ENCODE data around the gene TRERF1. TPM values are rescaled to one million over a fixed set of nuclear protein-coding genes. Genes with fewer than 3 reads are reported as not detected.

The TRERF1 gene
- total RNA-seq, 4 donors from 2014 or later, result 2.5 to 8.0 (median 3.4) TPM

GRCh38 chr6:42429042-42429585 is 22.6 kb downstream of the TRERF1 start:
- in situ Hi-C loops (cut with MboI; ENCODE audit: low pct_ligation_motif_present in 1 of 4, low pct_unique_long_range_greater_than_20kb in 1 of 4, low sequenced_read_pairs in 3 of 4) (no loop called here), intact Hi-C loops (cut with DNase I; ENCODE audit: low total_unique reads) (no loop called here)
- 78 to 92% methylated on average over 2 to 8 of the region's 8 CpGs for WGBS, 2 donors (ENCODE audit: low coverage in 1 of 2)
- TF ChIP-seq POLR2A (IDR thresholded peaks at IDR 0.05) (no peak), POLR2AphosphoS5 (IDR thresholded peaks at IDR 0.05) (no peak), CTCF (IDR thresholded peaks at IDR 0.05) (no peak), EP300 (IDR thresholded peaks at IDR 0.05; ENCODE audit: low read depth) (no peak)
- no peak for DNase-seq
- H3K9me3 ChIP-seq, result peaks cover 8 to 11% of the 10 kb centered on the region in 2 donors
- peak overlapping the region in 3 of 4 donors; percentile 5 to 27 (median 13) for H3K27ac ChIP-seq
- no peaks in the 10 kb centered on the region for H3K27me3 ChIP-seq
- H3K36me3 ChIP-seq, result no peaks in the 10 kb centered on the region
- no peak overlapping the region for H3K4me3 ChIP-seq
- H3K4me1 ChIP-seq, result peaks cover 0 to 29% (median 12%) of the 10 kb centered on the region in 4 donors

GRCh38 chr6:42428326-42429041 is 23.2 kb downstream of the TRERF1 start:
- TF ChIP-seq EP300 (IDR thresholded peaks at IDR 0.05; ENCODE audit: low read depth) (no peak), POLR2AphosphoS5 (IDR thresholded peaks at IDR 0.05) (no peak), CTCF (IDR thresholded peaks at IDR 0.05) (no peak), POLR2A (IDR thresholded peaks at IDR 0.05) (no peak)
- 50 to 63% methylated on average over 4 to 7 of the region's 7 CpGs for WGBS, 2 donors (ENCODE audit: low coverage in 1 of 2)
- peaks cover 2 to 5% of the 10 kb centered on the region in 2 donors for H3K9me3 ChIP-seq
- no peak overlapping the region for H3K4me3 ChIP-seq
- no peaks in the 10 kb centered on the region for H3K36me3 ChIP-seq
- peaks cover 0 to 29% (median 12%) of the 10 kb centered on the region in 4 donors for H3K4me1 ChIP-seq
- in situ Hi-C loops (cut with MboI; ENCODE audit: low pct_ligation_motif_present in 1 of 4, low pct_unique_long_range_greater_than_20kb in 1 of 4, low sequenced_read_pairs in 3 of 4) (no loop called here), intact Hi-C loops (cut with DNase I; ENCODE audit: low total_unique reads) (no loop called here)
- no peaks in the 10 kb centered on the region for H3K27me3 ChIP-seq
- H3K27ac ChIP-seq, result peak overlapping the region in 3 of 4 donors; percentile 5 to 27 (median 13)
- DNase-seq, result no peak

GRCh38 chr6:42427871-42428270 is 23.9 kb downstream of the TRERF1 start:
- H3K4me3 ChIP-seq, result no peak overlapping the region
- no peak for TF ChIP-seq CTCF (IDR thresholded peaks at IDR 0.05)
- TF ChIP-seq POLR2A (IDR thresholded peaks at IDR 0.05), result no peak
- TF ChIP-seq POLR2AphosphoS5 (IDR thresholded peaks at IDR 0.05), result no peak
- no peak for TF ChIP-seq EP300 (IDR thresholded peaks at IDR 0.05; ENCODE audit: low read depth)
- H3K36me3 ChIP-seq, result no peaks in the 10 kb centered on the region
- H3K27me3 ChIP-seq, result no peaks in the 10 kb centered on the region
- no peak for DNase-seq
- WGBS, 2 donors (ENCODE audit: low coverage in 1 of 2), result 85% methylated on average over 1 to 2 of the region's 2 CpGs
- no peak overlapping the region for H3K27ac ChIP-seq
- in situ Hi-C loops (cut with MboI; ENCODE audit: low pct_ligation_motif_present in 1 of 4, low pct_unique_long_range_greater_than_20kb in 1 of 4, low sequenced_read_pairs in 3 of 4), result no loop called here
- no peaks in the 10 kb centered on the region for H3K9me3 ChIP-seq
- peaks cover 0 to 29% (median 12%) of the 10 kb centered on the region in 4 donors for H3K4me1 ChIP-seq
- intact Hi-C loops (cut with DNase I; ENCODE audit: low total_unique reads), result no loop called here

- no peaks in the 10 kb centered on the region for H3K36me3 ChIP-seq
- intact Hi-C loops (cut with DNase I; ENCODE audit: low total_unique reads) (no loop called here), in situ Hi-C loops (cut with MboI; ENCODE audit: low pct_ligation_motif_present in 1 of 4, low pct_unique_long_range_greater_than_20kb in 1 of 4, low sequenced_read_pairs in 3 of 4) (no loop called here)
- no peaks in the 10 kb centered on the region for H3K9me3 ChIP-seq
- WGBS, 2 donors (ENCODE audit: low coverage in 1 of 2), result 83 to 100% methylated on average over 1 to 2 of the region's 2 CpGs
- H3K4me1 ChIP-seq, result peaks cover 0 to 29% (median 12%) of the 10 kb centered on the region in 4 donors
- TF ChIP-seq POLR2AphosphoS5 (IDR thresholded peaks at IDR 0.05), result no peak
- no peak for TF ChIP-seq CTCF (IDR thresholded peaks at IDR 0.05)
- TF ChIP-seq EP300 (IDR thresholded peaks at IDR 0.05; ENCODE audit: low read depth), result no peak
- TF ChIP-seq POLR2A (IDR thresholded peaks at IDR 0.05), result no peak
- H3K27ac ChIP-seq, result no peak overlapping the region
- H3K27me3 ChIP-seq, result no peaks in the 10 kb centered on the region
- no peak for DNase-seq
- no peak overlapping the region for H3K4me3 ChIP-seq
Observed at GRCh38 chr6:42426191-42426590, 25.5 kb downstream of the TRERF1 start.

Measured in transverse colon (tissue), 4 donors.